HL-60 (cell line): ENCODE data around the gene ABCA10.

Experiments
- DNase-seq, 2 experiments: peaks; one replicate each; pipeline ENCODE4 v3.0.0-alpha.2; 2010 to 2020; ENCODE audit warnings: low read depth in 1 of 2, low spot score in 1 of 2
- H3K27ac ChIP-seq: fragments of 250-450 bp; sonication (Bioruptor Pico); replicated peaks from 2 replicates; pipeline ENCODE4 v1.5.1; 2020; ENCODE audit warnings: mild to moderate bottlenecking, moderate library complexity
- H3K27me3 ChIP-seq: fragments of 250-450 bp; sonication (Bioruptor Pico); 2 replicates; pipeline ENCODE4 v1.5.1; 2021; ENCODE audit warnings: mild to moderate bottlenecking, moderate library complexity; ENCODE audit not compliant: insufficient read depth, poor library complexity, severe bottlenecking
- H3K4me3 ChIP-seq: replicated peaks from 2 replicates; pipeline ENCODE4 v1.5.1; 2011; ENCODE audit warnings: mild to moderate bottlenecking, control low read depth, low read length; ENCODE audit not compliant: insufficient read depth
- GABPA ChIP-seq: IDR thresholded peaks from 2 replicates; pipeline ENCODE4 v1.6.1; 2012; ENCODE audit warnings: low read depth
- POLR2AphosphoS5 ChIP-seq: IDR thresholded peaks from 2 replicates; pipeline ENCODE4 v1.6.1; 2012; ENCODE audit warnings: low read depth
- SPI1 ChIP-seq: IDR thresholded peaks from 2 replicates; pipeline ENCODE4 v1.6.1; 2012; ENCODE audit warnings: low read depth, mild to moderate bottlenecking, borderline replicate concordance
- TF ChIP-seq, protein P1 (sequence below): IDR thresholded peaks from 2 replicates; pipeline ENCODE4 v1.6.1; 2012; ENCODE audit warnings: low read depth; ENCODE audit not compliant: insufficient replicate concordance
- TF ChIP-seq, protein P2 (sequence below): IDR thresholded peaks from one replicate; pipeline ENCODE4 v1.5.1; 2011; ENCODE audit warnings: low read length, control low read depth, inconsistent platforms; ENCODE audit not compliant: insufficient read depth

ABCA10 gene

DNA sequence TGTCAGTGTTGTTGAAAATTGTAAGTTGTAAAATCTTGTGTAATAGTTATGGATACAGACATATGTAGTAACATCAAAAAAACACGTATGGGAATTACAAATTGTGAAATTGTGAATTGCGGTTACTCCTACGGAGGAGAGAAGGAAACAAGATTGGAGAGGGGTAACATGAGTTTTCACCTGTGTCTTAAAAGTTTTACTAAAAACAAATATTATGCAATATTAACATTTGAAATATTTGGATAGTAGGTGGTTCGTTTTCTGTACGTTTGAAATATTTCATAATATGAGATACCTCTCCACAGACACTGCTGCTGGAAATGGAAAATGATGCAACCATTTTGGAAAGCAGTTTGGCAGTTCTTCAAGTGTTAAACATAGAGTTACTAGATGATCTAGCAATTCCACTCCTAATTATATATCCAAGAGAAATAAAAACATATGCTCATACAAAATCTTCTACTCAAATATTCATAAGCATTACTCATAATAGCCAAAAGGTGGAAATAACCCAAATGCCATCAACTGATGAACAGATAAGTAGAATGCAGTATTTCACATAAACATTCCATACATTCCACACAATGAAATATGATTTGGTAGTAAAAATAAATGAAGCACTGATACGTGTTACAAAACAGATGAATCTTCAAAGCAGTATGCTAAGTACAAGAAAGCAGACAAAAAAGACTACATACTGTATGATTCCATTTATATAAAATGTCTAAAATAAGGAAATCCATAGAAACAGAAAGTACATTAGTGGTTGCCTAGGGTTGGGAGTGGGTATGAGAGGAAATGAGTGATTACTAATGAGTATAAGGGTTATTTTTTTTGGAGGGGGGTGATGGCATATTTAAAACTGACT is 40.7 kb upstream of the ABCA10 start:
- TF ChIP-seq GABPA = no peak
- no peak for TF ChIP-seq SPI1
- TF ChIP-seq POLR2AphosphoS5 = no peak
- TF ChIP-seq, protein P1, sequence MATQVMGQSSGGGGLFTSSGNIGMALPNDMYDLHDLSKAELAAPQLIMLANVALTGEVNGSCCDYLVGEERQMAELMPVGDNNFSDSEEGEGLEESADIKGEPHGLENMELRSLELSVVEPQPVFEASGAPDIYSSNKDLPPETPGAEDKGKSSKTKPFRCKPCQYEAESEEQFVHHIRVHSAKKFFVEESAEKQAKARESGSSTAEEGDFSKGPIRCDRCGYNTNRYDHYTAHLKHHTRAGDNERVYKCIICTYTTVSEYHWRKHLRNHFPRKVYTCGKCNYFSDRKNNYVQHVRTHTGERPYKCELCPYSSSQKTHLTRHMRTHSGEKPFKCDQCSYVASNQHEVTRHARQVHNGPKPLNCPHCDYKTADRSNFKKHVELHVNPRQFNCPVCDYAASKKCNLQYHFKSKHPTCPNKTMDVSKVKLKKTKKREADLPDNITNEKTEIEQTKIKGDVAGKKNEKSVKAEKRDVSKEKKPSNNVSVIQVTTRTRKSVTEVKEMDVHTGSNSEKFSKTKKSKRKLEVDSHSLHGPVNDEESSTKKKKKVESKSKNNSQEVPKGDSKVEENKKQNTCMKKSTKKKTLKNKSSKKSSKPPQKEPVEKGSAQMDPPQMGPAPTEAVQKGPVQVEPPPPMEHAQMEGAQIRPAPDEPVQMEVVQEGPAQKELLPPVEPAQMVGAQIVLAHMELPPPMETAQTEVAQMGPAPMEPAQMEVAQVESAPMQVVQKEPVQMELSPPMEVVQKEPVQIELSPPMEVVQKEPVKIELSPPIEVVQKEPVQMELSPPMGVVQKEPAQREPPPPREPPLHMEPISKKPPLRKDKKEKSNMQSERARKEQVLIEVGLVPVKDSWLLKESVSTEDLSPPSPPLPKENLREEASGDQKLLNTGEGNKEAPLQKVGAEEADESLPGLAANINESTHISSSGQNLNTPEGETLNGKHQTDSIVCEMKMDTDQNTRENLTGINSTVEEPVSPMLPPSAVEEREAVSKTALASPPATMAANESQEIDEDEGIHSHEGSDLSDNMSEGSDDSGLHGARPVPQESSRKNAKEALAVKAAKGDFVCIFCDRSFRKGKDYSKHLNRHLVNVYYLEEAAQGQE = no peak
- TF ChIP-seq, protein P2, sequence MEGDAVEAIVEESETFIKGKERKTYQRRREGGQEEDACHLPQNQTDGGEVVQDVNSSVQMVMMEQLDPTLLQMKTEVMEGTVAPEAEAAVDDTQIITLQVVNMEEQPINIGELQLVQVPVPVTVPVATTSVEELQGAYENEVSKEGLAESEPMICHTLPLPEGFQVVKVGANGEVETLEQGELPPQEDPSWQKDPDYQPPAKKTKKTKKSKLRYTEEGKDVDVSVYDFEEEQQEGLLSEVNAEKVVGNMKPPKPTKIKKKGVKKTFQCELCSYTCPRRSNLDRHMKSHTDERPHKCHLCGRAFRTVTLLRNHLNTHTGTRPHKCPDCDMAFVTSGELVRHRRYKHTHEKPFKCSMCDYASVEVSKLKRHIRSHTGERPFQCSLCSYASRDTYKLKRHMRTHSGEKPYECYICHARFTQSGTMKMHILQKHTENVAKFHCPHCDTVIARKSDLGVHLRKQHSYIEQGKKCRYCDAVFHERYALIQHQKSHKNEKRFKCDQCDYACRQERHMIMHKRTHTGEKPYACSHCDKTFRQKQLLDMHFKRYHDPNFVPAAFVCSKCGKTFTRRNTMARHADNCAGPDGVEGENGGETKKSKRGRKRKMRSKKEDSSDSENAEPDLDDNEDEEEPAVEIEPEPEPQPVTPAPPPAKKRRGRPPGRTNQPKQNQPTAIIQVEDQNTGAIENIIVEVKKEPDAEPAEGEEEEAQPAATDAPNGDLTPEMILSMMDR = no peak
- Histone ChIP-seq H3K27me3 (no peaks in the 10 kb centered on the region), H3K4me3 (no peak overlapping the region), H3K27ac (no peak overlapping the region)
- DNase-seq = peak in 1 of 2 experiments; percentile 52

DNA sequence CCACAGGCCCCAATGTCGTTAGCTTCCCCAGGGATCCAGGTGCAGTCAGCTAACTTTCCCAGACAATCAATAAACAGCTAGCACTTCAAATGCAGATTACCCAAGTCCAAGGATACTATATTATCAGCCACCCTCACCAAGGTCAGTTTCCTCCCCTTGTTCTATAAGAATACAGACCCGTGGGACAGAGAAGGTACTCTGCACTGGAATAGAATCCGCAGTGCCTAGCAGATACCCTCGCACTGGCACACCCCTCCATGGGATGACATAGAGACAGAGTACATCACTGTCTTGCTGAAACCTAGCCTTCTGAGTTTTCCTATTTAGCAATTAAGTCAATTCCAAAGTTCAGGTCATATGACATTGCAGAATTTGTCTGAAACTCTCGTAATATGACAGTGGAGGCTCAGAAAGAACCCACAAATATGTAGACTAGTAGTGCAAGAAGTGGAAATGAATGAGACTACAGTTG is 40.0 kb upstream of the ABCA10 start:
- Histone ChIP-seq H3K4me3 (no peak overlapping the region), H3K27ac (no peak overlapping the region), H3K27me3 (no peaks in the 10 kb centered on the region)
- TF ChIP-seq SPI1 (no peak), GABPA (no peak), POLR2AphosphoS5 (no peak)
- TF ChIP-seq, protein P2 = no peak
- TF ChIP-seq, protein P1 = no peak
- no peak for DNase-seq

DNA sequence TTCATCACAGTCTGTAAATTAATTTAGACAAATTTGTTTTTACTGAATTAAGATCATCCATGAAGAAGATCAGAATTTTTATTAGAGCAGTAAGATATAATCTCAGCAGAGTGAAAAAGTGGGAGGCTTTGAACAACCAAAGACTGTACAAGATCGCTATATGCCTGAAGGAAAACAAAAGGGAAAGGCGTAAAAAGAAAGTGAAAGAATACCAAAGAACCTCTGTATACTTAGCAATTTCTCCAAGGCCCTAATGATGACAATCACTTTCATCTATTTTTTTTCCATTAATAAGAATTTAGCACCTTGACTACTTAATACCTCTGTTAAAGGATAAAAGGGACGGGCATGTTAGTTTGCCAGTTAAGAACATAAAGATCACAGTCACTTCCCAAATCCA is 38.6 kb upstream of the ABCA10 start:
- Histone ChIP-seq H3K27me3 (no peaks in the 10 kb centered on the region), H3K27ac (no peak overlapping the region), H3K4me3 (no peak overlapping the region)
- no peak for TF ChIP-seq SPI1
- no peak for DNase-seq

DNA sequence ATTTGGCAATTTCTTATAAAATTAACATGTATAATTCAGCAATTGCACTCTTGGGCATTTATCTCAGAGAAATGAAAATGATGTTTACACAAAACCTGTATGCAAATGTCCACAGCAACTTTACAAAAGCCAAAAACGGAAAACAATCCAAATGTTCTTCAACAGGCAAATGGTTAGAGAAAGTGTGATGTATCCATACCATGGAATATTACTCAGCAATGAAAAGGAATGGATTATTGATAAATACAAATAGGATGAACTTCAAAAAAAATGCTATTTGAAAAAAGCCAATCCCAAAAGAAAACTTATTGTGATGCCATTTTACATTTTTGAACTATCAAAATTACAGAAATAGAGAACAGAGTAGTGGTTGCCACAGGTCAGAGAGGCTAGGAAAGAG is 37.2 kb upstream of the ABCA10 start:
- Histone ChIP-seq H3K27ac (no peak overlapping the region), H3K27me3 (no peaks in the 10 kb centered on the region), H3K4me3 (no peak overlapping the region)
- no peak for DNase-seq
- TF ChIP-seq, protein P1 = no peak
- TF ChIP-seq GABPA (no peak), SPI1 (no peak), POLR2AphosphoS5 (no peak)
- TF ChIP-seq, protein P2 = no peak
